AG09309 (cell line): Measurements from ENCODE around the gene PRMT1.

Source experiments
- DNase-seq: peaks from one replicate; pipeline ENCODE4 v3.0.0-alpha.2; 2010; ENCODE audit warnings: low read depth
- H3K4me3 ChIP-seq: 2 replicates; pipeline ENCODE4 v1.5.1; 2011; ENCODE audit warnings: mild to moderate bottlenecking, low read depth, low read length, moderate library complexity; ENCODE audit not compliant: control insufficient read depth
- TF ChIP-seq, protein P1 (sequence below): IDR thresholded peaks from 2 replicates; pipeline ENCODE4 v1.5.1; 2011; ENCODE audit warnings: mild to moderate bottlenecking, low read depth, low read length, inconsistent platforms; ENCODE audit not compliant: insufficient read depth, control insufficient read depth; ENCODE audit errors: missing control alignments

Gene PRMT1

DNA sequence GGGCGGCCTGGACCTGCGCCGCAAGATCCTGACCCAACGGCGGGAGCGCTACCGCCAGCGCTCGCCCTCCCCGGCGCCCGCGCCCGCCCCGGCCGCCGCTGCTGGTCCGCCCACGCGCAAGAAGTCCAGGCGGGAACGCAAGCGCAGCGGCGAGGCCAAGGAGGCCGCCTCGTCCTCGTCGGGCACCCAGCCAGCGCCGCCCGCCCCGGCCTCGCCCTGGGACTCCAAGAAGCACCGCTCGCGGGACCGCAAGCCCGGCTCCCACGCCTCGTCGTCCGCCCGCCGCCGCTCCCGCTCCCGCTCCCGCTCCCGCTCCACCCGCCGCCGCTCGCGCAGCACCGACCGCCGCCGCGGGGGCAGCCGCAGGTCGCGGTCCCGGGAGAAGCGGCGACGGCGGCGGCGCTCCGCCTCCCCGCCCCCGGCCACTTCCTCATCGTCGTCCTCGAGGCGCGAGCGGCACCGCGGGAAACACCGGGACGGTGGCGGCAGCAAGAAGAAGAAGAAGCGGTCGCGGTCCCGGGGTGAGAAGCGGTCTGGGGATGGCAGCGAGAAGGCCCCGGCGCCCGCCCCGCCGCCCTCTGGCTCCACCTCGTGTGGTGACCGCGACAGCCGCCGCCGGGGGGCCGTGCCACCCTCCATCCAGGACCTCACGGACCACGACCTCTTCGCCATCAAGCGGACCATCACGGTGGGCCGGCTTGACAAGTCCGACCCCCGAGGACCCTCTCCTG is 25.1 kb upstream of the PRMT1 start:
- no peak overlapping the region for H3K4me3 ChIP-seq
- no peak for DNase-seq
- TF ChIP-seq, protein P1, sequence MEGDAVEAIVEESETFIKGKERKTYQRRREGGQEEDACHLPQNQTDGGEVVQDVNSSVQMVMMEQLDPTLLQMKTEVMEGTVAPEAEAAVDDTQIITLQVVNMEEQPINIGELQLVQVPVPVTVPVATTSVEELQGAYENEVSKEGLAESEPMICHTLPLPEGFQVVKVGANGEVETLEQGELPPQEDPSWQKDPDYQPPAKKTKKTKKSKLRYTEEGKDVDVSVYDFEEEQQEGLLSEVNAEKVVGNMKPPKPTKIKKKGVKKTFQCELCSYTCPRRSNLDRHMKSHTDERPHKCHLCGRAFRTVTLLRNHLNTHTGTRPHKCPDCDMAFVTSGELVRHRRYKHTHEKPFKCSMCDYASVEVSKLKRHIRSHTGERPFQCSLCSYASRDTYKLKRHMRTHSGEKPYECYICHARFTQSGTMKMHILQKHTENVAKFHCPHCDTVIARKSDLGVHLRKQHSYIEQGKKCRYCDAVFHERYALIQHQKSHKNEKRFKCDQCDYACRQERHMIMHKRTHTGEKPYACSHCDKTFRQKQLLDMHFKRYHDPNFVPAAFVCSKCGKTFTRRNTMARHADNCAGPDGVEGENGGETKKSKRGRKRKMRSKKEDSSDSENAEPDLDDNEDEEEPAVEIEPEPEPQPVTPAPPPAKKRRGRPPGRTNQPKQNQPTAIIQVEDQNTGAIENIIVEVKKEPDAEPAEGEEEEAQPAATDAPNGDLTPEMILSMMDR, result no peak

DNA sequence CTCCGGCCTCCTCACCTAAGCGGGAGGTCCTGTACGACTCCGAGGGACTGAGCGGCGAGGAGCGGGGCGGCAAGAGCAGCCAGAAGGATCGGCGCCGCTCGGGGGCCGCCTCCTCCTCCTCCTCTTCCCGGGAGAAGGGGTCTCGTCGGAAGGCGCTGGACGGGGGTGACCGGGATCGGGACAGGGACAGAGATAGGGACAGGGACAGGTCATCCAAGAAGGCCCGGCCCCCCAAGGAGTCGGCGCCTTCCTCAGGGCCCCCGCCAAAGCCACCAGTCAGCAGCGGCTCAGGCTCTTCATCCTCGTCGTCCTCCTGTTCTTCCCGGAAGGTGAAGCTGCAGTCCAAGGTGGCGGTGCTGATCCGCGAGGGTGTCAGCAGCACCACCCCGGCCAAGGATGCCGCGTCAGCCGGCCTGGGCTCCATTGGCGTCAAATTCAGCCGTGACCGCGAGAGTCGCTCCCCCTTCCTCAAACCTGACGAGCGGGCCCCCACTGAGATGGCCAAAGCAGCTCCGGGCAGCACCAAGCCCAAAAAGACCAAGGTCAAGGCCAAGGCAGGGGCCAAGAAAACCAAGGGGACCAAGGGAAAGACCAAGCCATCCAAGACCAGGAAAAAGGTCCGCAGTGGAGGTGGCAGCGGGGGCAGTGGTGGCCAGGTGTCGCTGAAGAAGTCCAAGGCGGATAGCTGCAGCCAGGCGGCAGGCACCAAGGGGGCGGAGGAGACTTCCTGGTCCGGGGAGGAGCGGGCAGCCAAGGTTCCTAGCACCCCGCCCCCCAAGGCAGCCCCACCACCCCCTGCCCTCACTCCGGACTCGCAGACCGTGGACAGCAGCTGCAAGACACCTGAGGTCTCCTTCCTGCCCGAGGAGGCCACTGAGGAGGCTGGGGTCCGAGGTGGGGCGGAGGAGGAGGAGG is 24.3 kb upstream of the PRMT1 start:
- DNase-seq, result no peak
- TF ChIP-seq, protein P1, result no peak
- H3K4me3 ChIP-seq, result no peak overlapping the region

DNA sequence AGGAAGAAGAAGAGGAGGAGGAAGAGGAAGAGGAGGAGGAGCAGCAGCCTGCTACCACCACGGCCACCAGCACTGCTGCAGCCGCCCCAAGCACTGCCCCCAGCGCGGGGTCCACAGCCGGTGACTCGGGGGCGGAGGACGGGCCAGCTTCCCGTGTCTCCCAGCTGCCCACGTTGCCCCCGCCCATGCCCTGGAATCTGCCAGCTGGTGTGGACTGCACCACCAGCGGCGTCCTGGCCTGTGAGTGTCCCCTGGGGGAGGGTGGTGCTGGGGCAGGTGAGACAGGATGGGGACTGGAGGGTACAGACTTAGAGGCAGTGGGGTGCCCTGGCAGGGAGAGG is 23.6 kb upstream of the PRMT1 start:
- DNase-seq, result no peak
- no peak overlapping the region for H3K4me3 ChIP-seq
- TF ChIP-seq, protein P1, result no peak

DNA sequence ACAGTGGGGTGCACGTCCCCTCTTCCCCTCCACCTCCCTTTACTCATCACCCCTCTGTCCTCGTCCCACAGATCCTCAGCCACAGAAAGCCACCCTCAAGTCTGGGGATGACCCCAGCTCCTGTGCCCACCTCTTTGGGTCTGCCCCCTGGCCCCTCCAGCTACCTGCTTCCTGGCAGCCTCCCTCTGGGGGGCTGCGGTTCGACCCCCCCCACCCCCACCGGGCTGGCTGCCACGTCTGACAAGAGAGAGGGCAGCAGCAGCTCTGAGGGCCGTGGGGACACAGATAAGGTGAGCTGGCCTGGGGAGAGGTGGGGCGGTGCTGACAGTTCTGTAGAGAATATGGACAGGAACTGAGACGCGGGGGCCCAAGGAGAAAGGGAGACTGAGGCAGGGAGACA is 22.5 kb upstream of the PRMT1 start:
- TF ChIP-seq, protein P1, result no peak
- no peak overlapping the region for H3K4me3 ChIP-seq
- no peak for DNase-seq

DNA sequence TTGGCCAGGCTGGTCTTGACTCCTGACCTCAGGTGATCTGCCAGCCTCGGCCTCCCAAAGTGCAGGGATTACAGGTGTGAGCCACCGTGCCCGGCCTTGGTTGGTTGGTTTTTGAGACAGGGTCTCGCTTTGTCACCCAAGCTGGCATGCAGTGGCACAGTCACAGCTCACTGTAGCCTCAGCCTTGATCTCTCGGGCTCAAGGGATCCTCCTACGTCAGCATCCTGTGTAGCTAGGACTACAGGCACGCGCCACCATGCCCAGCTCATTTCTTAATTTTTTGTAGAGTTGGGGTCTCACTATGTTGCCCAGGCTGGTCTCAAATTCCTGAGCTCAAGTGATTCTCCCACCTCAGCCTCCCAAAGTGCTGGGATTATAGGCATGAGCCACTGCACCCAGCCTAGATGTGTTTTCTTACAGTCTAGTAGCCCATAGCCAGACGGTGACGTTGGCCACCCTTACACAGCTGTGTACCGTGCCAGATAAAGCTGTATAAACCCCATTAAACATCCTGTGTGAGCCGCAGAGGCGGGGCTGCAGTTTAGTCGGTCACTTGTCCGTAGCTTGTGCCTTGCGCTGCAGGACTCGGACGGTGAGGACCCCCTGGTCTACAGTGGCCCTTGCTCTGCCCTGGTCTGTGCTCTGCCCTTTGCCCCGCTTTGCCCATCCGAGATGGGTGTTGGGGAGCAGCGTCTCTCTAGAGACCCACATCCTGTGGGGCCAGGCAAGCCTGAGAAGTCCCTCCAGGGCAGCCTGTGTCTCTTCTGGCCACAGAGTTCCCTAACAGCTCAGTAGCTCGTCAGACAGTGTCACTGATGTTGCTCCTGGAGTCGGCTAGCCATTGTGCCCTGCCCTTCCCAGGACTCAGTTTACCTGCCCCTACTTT is 21.3 kb upstream of the PRMT1 start:
- TF ChIP-seq, protein P1, result no peak
- no peak for DNase-seq
- no peak overlapping the region for H3K4me3 ChIP-seq

DNA sequence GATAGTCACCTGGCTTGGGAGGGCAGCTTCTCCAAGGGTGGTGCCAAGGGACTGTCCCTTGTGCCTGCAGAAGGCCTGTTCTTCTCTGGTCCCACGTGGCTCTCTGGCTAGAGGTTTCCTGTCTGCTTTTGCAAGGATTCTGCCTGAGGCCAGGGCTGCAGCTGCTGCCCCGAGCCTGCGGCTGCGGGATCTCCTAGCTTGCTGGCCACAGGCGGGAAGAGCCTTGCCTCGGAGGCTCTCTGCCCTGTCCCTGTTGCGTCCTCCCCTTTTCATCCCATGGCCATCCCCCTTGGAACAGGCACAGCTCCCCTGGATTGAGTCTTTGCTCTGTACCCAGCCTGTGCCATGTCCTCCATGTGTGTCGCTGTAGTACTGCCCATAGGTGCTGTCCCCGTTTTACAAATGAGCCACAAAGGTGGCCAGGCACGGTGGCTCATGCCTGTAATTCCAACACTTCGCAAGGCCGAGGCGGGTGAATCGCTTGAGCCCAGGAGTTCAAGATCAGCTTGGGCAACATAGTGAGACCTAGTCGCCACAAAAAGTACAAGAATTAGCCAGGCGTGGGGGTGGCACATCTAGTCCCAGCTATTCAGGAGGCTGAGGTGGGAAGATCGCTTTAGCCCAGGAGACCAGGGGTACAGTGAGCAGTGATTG is 20.5 kb upstream of the PRMT1 start:
- TF ChIP-seq, protein P1, result no peak
- H3K4me3 ChIP-seq, result no peak overlapping the region
- no peak for DNase-seq
